Muscle of leg (tissue), 11 donors: ENCODE measurements around the gene ZNF578. TPM values are rescaled to one million over a fixed set of nuclear protein-coding genes. Genes with fewer than 3 reads are reported as not detected.
"Not testable (repeated sequence)": the region's sequence is repeated elsewhere in the genome, so short reads cannot be mapped to it uniquely, and the experiment has no call there.

Experiments
- DNase-seq: peaks from one replicate; pipeline ENCODE4 v3.0.0; 2013
- H3K27ac ChIP-seq: one replicate; pipeline ENCODE4 v1.5.1; 2013; ENCODE audit warnings: mild to moderate bottlenecking, low read length, control low read depth
- H3K27me3 ChIP-seq: one replicate; pipeline ENCODE4 v1.6.1; 2013; ENCODE audit warnings: low read length; ENCODE audit not compliant: control insufficient read depth, insufficient read depth
- H3K36me3 ChIP-seq: one replicate; pipeline ENCODE4 v1.6.1; 2013; ENCODE audit warnings: low read length; ENCODE audit not compliant: control insufficient read depth, insufficient read depth
- H3K4me1 ChIP-seq: one replicate; pipeline ENCODE4 v1.6.1; 2013; ENCODE audit warnings: low read length; ENCODE audit not compliant: control insufficient read depth, insufficient read depth
- H3K4me3 ChIP-seq: one replicate; pipeline ENCODE4 v1.5.1; 2013; ENCODE audit warnings: low read length, control low read depth
- H3K9me3 ChIP-seq: replicated peaks from 2 replicates; pipeline ENCODE4 v1.6.1; 2013; ENCODE audit warnings: low read depth, low read length; ENCODE audit not compliant: control insufficient read depth
- WGBS: methylation state at CpG from one replicate; pipeline ENCODE4 v1.1.5; 2013; ENCODE audit warnings: missing lambda C conversion rate; ENCODE audit not compliant: insufficient coverage; 5-methylcytosine and 5-hydroxymethylcytosine counted together
- polyA plus RNA-seq, 8 donors: library from polyadenylated mRNA; unstranded; fragments of 120-200 nt; gene quantifications; one replicate each; pipeline versions ENCODE4 v1.2.1 to v1.2.3, GENCODE V29; 2013; ENCODE audit warnings: inconsistent platforms in 1 of 8, low replicate concordance in 1 of 8; ENCODE audit not compliant: insufficient read length in 8 of 8, insufficient read depth in 1 of 8
- total RNA-seq: library from RNA; stranded (reverse); fragments of 120-200 nt; gene quantifications from one replicate; pipeline ENCODE4 v1.2.4, GENCODE V29; 2013

The ZNF578 gene
- total and polyA plus RNA-seq, 9 donors, result 1.3 to 5.9 (median 3.1) TPM

GRCh38 chr19:52473655-52474350 lies 20.4 kb downstream of the ZNF578 start:
- no peaks in the 10 kb centered on the region for H3K4me1 ChIP-seq
- peaks cover 88% of the 10 kb centered on the region for H3K9me3 ChIP-seq
- no peak overlapping the region for H3K4me3 ChIP-seq
- H3K36me3 ChIP-seq, result no peaks in the 10 kb centered on the region
- H3K27ac ChIP-seq, result no peak overlapping the region
- H3K27me3 ChIP-seq, result no peaks in the 10 kb centered on the region
- no CpG with 5 or more reads among the region's 3 CpGs for WGBS
- no peak for DNase-seq

GRCh38 chr19:52474351-52475127 lies 21.2 kb downstream of the ZNF578 start:
- no peak overlapping the region for H3K27ac ChIP-seq
- WGBS, result no CpG with 5 or more reads among the region's 7 CpGs
- no peaks in the 10 kb centered on the region for H3K27me3 ChIP-seq
- no peaks in the 10 kb centered on the region for H3K4me1 ChIP-seq
- peaks cover 89% of the 10 kb centered on the region for H3K9me3 ChIP-seq
- H3K36me3 ChIP-seq, result no peaks in the 10 kb centered on the region
- DNase-seq, result no peak
- H3K4me3 ChIP-seq, result no peak overlapping the region

GRCh38 chr19:52484111-52484743 lies 30.9 kb downstream of the ZNF578 start:
- H3K27me3 ChIP-seq, H3K4me3 ChIP-seq, DNase-seq, H3K36me3 ChIP-seq, H3K4me1 ChIP-seq, H3K27ac ChIP-seq: not testable (repeated sequence)
- H3K9me3 ChIP-seq, result peaks cover 54% of the 10 kb centered on the region
- no CpG with 5 or more reads among the region's 7 CpGs for WGBS

- whole genome bisulfite sequencing, result no CpG with 5 or more reads among the region's 7 CpGs
- not testable (repeated sequence) for H3K27ac ChIP-seq, H3K36me3 ChIP-seq, H3K4me3 ChIP-seq, H3K27me3 ChIP-seq, DNase-seq, H3K4me1 ChIP-seq
- peaks cover 50% of the 10 kb centered on the region for H3K9me3 ChIP-seq
These were observed 31.7 kb downstream of the ZNF578 start for GRCh38 chr19:52485064-52485463.

- H3K27me3 ChIP-seq, DNase-seq, H3K36me3 ChIP-seq, H3K4me1 ChIP-seq, H3K27ac ChIP-seq, H3K4me3 ChIP-seq: not testable (repeated sequence)
- 20% methylated on average over 1 of the region's 8 CpGs for WGBS
- peaks cover 48% of the 10 kb centered on the region for H3K9me3 ChIP-seq
These were observed 32.3 kb downstream of the ZNF578 start for GRCh38 chr19:52485561-52486240.

- WGBS, result 14% methylated on average over 35 of the region's 37 CpGs
- no peak overlapping the region for H3K27ac ChIP-seq
- no peaks in the 10 kb centered on the region for H3K27me3 ChIP-seq
- H3K9me3 ChIP-seq, result peaks cover 12% of the 10 kb centered on the region
- DNase-seq, result peak; percentile 30
- H3K4me3 ChIP-seq, result peak overlapping the region; percentile 35
- H3K4me1 ChIP-seq, result peaks cover 4% of the 10 kb centered on the region
- H3K36me3 ChIP-seq, result no peaks in the 10 kb centered on the region
These were observed 39.0 kb downstream of the ZNF578 start for GRCh38 chr19:52492201-52492993.

- Histone ChIP-seq H3K4me1 (peaks cover 4% of the 10 kb centered on the region), H3K4me3 (peak overlapping the region; percentile 35), H3K9me3 (peaks cover 5% of the 10 kb centered on the region), H3K27ac (no peak overlapping the region), H3K27me3 (no peaks in the 10 kb centered on the region), H3K36me3 (no peaks in the 10 kb centered on the region)
- DNase-seq, result peak; percentile 32
- WGBS, result 2% methylated on average over 25 of the region's 28 CpGs
These were observed 39.7 kb downstream of the ZNF578 start for GRCh38 chr19:52492994-52493470.

- no peak for DNase-seq
- H3K27me3 ChIP-seq, result no peaks in the 10 kb centered on the region
- H3K9me3 ChIP-seq, result no peaks in the 10 kb centered on the region
- no peak overlapping the region for H3K27ac ChIP-seq
- peaks cover 4% of the 10 kb centered on the region for H3K4me1 ChIP-seq
- H3K36me3 ChIP-seq, result no peaks in the 10 kb centered on the region
- no CpG with 5 or more reads among the region's 3 CpGs for WGBS
- no peak overlapping the region for H3K4me3 ChIP-seq
These were observed 41.2 kb downstream of the ZNF578 start for GRCh38 chr19:52494518-52494917.

GRCh38 chr19:52498571-52498970 lies 45.2 kb downstream of the ZNF578 start:
- 95% methylated on average over 6 of the region's 8 CpGs for WGBS
- Histone ChIP-seq H3K4me3 (no peak overlapping the region), H3K27ac (no peak overlapping the region), H3K4me1 (no peaks in the 10 kb centered on the region), H3K9me3 (no peaks in the 10 kb centered on the region), H3K36me3 (peaks cover 7% of the 10 kb centered on the region), H3K27me3 (no peaks in the 10 kb centered on the region)
- DNase-seq, result no peak
